Body of pancreas (tissue), 4 donors: Measurements from ENCODE around the gene NOX3.

Experiments
- POLR2A ChIP-seq, 3 donors: fragments of 450-650 bp; IDR thresholded peaks; one replicate each; pipeline ENCODE4 v1.6.1; 2016; ENCODE audit warnings: antibody characterized with exemption in 3 of 3, mild to moderate bottlenecking in 2 of 3
- TF ChIP-seq, protein P1 (sequence below), 7 experiments: fragments of 450-650 bp in 4 of 7; fragments of 200-600 bp in 3 of 7; sonication (generic) in 3 of 7; IDR thresholded peaks; one replicate each; pipeline ENCODE4 v1.5.1; 2016 to 2019; ENCODE audit warnings: antibody characterized with exemption in 7 of 7

DNA sequence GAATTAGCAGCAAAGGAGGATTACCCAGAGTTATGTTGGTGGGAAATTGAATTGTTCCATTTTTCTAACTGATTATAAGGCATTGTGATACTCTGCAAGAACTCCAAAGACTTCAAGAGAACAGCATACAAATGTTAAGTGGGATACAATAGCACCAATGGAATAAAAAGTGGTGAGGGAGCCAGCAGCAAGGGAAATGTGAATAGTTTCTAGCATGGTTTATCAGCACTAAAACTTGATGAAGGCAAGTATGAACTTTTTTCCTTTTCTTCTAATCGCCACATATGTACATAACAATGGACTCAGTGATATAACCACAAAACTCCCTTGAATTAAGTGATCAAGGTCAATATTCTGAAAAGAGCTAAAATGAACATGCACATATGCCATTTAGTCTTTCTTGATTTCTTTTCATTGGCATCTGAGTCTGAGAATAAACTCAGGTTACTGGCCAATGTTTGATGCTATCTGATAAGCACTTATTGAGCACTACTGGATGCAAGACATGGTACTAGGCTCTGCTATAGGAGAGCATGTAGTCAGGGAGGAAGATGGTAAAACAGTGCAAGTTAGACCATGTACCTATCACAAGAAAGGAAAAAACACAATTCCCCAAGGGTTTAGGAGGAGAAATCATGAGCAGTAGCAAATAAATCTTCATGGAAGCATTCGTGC is 36.6 kb upstream of the NOX3 start:
- TF ChIP-seq POLR2A (IDR thresholded peaks at IDR 0.05), result no peak
- TF ChIP-seq, protein P1, sequence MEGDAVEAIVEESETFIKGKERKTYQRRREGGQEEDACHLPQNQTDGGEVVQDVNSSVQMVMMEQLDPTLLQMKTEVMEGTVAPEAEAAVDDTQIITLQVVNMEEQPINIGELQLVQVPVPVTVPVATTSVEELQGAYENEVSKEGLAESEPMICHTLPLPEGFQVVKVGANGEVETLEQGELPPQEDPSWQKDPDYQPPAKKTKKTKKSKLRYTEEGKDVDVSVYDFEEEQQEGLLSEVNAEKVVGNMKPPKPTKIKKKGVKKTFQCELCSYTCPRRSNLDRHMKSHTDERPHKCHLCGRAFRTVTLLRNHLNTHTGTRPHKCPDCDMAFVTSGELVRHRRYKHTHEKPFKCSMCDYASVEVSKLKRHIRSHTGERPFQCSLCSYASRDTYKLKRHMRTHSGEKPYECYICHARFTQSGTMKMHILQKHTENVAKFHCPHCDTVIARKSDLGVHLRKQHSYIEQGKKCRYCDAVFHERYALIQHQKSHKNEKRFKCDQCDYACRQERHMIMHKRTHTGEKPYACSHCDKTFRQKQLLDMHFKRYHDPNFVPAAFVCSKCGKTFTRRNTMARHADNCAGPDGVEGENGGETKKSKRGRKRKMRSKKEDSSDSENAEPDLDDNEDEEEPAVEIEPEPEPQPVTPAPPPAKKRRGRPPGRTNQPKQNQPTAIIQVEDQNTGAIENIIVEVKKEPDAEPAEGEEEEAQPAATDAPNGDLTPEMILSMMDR (IDR thresholded peaks at IDR 0.05), result no peak
